GM12878 (cell line): ENCODE measurements around the gene IKZF5. TPM values are rescaled to one million over a fixed set of nuclear protein-coding genes. Genes with fewer than 3 reads are reported as not detected.

Source experiments
- ATAC-seq: fragments of 200-7000 bp; cut with Tn5 transposase; 3 replicates; pipeline ENCODE4 v1.9.1; 2020; ENCODE audit warnings: mild to moderate bottlenecking, moderate library complexity
- BruUV-seq: library from RNA; stranded (reverse); fragments of 400-500 nt; replicated peaks from 2 replicates; lab custom pipeline; 2021; lab: Mats Ljungman, UMichigan
- CTCF ChIA-PET: fragments of 300-600 bp; sonication (Branson Sonifier 250); formaldehyde crosslinking; extraction: SDS; loops from one replicate; lab custom pipeline; 2021; ENCODE audit warnings: inconsistent platforms; lab: Yijun Ruan, JAX
- POLR2A ChIA-PET: fragments of 350-600 bp; formaldehyde crosslinking; extraction: SDS; loops from one replicate; lab custom pipeline; 2021; ENCODE audit warnings: inconsistent platforms; lab: Charles Lee
- RAD21 ChIA-PET: fragments of 300-600 bp; sonication (Branson Sonifier 250); formaldehyde crosslinking; loops from one replicate; lab custom pipeline; 2023; ENCODE audit warnings: antibody characterized with exemption; ENCODE audit not compliant: unreplicated experiment; lab: Charles Lee
- SMC1A ChIA-PET: fragments of 300-600 bp; sonication (Branson Sonifier 250); formaldehyde crosslinking; loops from one replicate; lab custom pipeline; 2023; ENCODE audit not compliant: unreplicated experiment, uncharacterized antibody; lab: Charles Lee
- DNase-seq: peaks from one replicate; pipeline ENCODE4 v3.0.0-alpha.2; 2011; ENCODE audit warnings: low read depth, low spot score
- FAIRE-seq: peaks from 3 replicates; lab custom pipeline; 2011; peaks lifted over from hg19 to GRCh38; lab: Jason Lieb, UNC
- H2AFZ ChIP-seq: 2 replicates; pipeline ENCODE4 v1.6.0; 2011; ENCODE audit warnings: low read depth, low read length, control low read depth; ENCODE audit not compliant: control insufficient read depth
- H3K27ac ChIP-seq: 2 replicates; pipeline ENCODE4 v1.5.1; 2011; ENCODE audit warnings: control low read depth; ENCODE audit not compliant: control insufficient read depth, insufficient read depth
- H3K27me3 ChIP-seq, 2 experiments: replicated peaks in 1 of 2; 2 replicates each; pipeline versions ENCODE4 v1.6.0 to v1.6.1; 2011; ENCODE audit warnings: low read length in 1 of 2; ENCODE audit not compliant: control insufficient read depth in 2 of 2, insufficient read depth in 2 of 2
- H3K36me3 ChIP-seq, 2 experiments: 2 replicates each; pipeline ENCODE4 v1.5.1; 2011; ENCODE audit warnings: low read length in 1 of 2; ENCODE audit not compliant: control insufficient read depth in 2 of 2, insufficient read depth in 2 of 2
- H3K4me1 ChIP-seq: 2 replicates; pipeline ENCODE4 v1.6.1; 2011; ENCODE audit warnings: mild to moderate bottlenecking, low read length, moderate library complexity, mixed read lengths; ENCODE audit not compliant: control insufficient read depth, insufficient read depth
- H3K4me2 ChIP-seq: 2 replicates; pipeline ENCODE4 v1.6.0; 2011; ENCODE audit warnings: control low read depth; ENCODE audit not compliant: control insufficient read depth, insufficient read depth
- H3K4me3 ChIP-seq: fragments of 200-600 bp; sonication (generic); 2 replicates; pipeline ENCODE4 v1.5.1; 2016
- H3K79me2 ChIP-seq: 2 replicates; pipeline ENCODE4 v1.6.0; 2011; ENCODE audit warnings: low read length; ENCODE audit not compliant: control insufficient read depth, insufficient read depth
- H3K9ac ChIP-seq: 2 replicates; pipeline ENCODE4 v1.8.0; 2011; ENCODE audit warnings: low read length, control low read depth, mixed read lengths; ENCODE audit not compliant: control insufficient read depth, insufficient read depth
- H3K9me3 ChIP-seq: replicated peaks from 3 replicates; pipeline ENCODE4 v1.5.1; 2011; ENCODE audit warnings: mild to moderate bottlenecking, low read length; ENCODE audit not compliant: control insufficient read depth, insufficient read depth
- H4K20me1 ChIP-seq: 2 replicates; pipeline ENCODE4 v1.6.0; 2011; ENCODE audit not compliant: control insufficient read depth, insufficient read depth
- ATF7 ChIP-seq: fragments of 450-650 bp; IDR thresholded peaks from 2 replicates; pipeline ENCODE4 v1.6.1; 2016; ENCODE audit warnings: low read depth, mild to moderate bottlenecking
- BHLHE40 ChIP-seq, 2 experiments: fragments of 450-650 bp in 1 of 2; IDR thresholded peaks; 2 replicates each; pipeline ENCODE4 v1.6.1; 2011 to 2017; ENCODE audit warnings: low read depth in 2 of 2, borderline replicate concordance in 1 of 2, improper control_type of control experiment in 1 of 2, low read length in 1 of 2, mild to moderate bottlenecking in 1 of 2
- CBX5 ChIP-seq: sonication (generic); IDR thresholded peaks from 2 replicates; pipeline ENCODE4 v1.6.1; 2016; ENCODE audit warnings: low read depth, moderate library complexity, mild to moderate bottlenecking, inconsistent platforms
- EZH2 ChIP-seq: IDR thresholded peaks from 2 replicates; pipeline ENCODE4 v1.6.1; 2012; ENCODE audit warnings: low read depth, mild to moderate bottlenecking, control low read depth, inconsistent platforms, low read length, borderline replicate concordance; ENCODE audit not compliant: control insufficient read depth
- FOXM1 ChIP-seq: IDR thresholded peaks from 2 replicates; pipeline ENCODE4 v1.6.1; 2012; ENCODE audit warnings: low read depth, mild to moderate bottlenecking, inconsistent platforms, low read length, moderate library complexity
- TARDBP ChIP-seq: IDR thresholded peaks from 2 replicates; pipeline ENCODE4 v1.6.1; 2016; ENCODE audit warnings: borderline replicate concordance
- TCF12 ChIP-seq: IDR thresholded peaks from 2 replicates; pipeline ENCODE4 v1.6.1; 2011; ENCODE audit warnings: low read depth, mild to moderate bottlenecking, low read length
- YY1 ChIP-seq: IDR thresholded peaks from 2 replicates; pipeline ENCODE4 v1.6.1; 2011; ENCODE audit warnings: low read depth, mild to moderate bottlenecking, low read length
- ZNF592 ChIP-seq: fragments of 450-650 bp; IDR thresholded peaks from 2 replicates; pipeline ENCODE4 v1.6.1; 2017; ENCODE audit warnings: mild to moderate bottlenecking, moderate library complexity
- WGBS: methylation state at CpG from one replicate; pipeline ENCODE4 v1.1.6; 2016; ENCODE audit warnings: low lambda C conversion rate; ENCODE audit not compliant: insufficient replicate concordance, insufficient coverage; ENCODE audit errors: missing lambda C conversion rate; 5-methylcytosine and 5-hydroxymethylcytosine counted together
- in situ Hi-C: fragments of 300-500 bp; cut with MboI; formaldehyde crosslinking; loops from 9 replicates; pipeline ENCODE4 v1.14.3; 2018; ENCODE audit warnings: mixed read lengths
- intact Hi-C: fragments of 100-400 bp; cut with micrococcal nuclease; formaldehyde crosslinking; loops from one replicate; pipeline ENCODE4 v1.14.2; 2022; ENCODE audit not compliant: unreplicated experiment
- polyA plus RNA-seq, 11 experiments: library from polyadenylated mRNA; depleted of rRNA in 4 of 11; unstranded in 6 of 11; stranded (reverse) in 5 of 11; fragments of >200 nt; fragmentation: Nextera tagmentation in 4 of 11; fragmentation: Illumina TruSeq in 1 of 11; extraction: Ambion mirVana in 4 of 11; extraction: Trizol in 1 of 11; gene quantifications; 1 replicate in 1 of 11; 2 replicates in 10 of 11; pipeline versions ENCODE4 v1.2.1 to v1.2.3, GENCODE V29; 2011 to 2016; ENCODE audit warnings: inconsistent platforms in 2 of 11, missing spikeins in 2 of 11, low read depth in 1 of 11
- total RNA-seq, 4 experiments: library from RNA; depleted of rRNA in 3 of 4; stranded (reverse); fragments of >200 nt in 3 of 4; fragmentation: Illumina TruSeq in 1 of 4; extraction: Trizol in 1 of 4; gene quantifications; 2 replicates each; pipeline versions ENCODE4 v1.2.1 to v1.2.3, GENCODE V29; 2013 to 2021
- TF ChIP-seq, protein P1 (sequence below): fragments of 450-650 bp; IDR thresholded peaks from 2 replicates; pipeline ENCODE4 v1.6.1; 2017; ENCODE audit warnings: mild to moderate bottlenecking, moderate library complexity
- TF ChIP-seq, protein P2 (sequence below): fragments of 450-650 bp; IDR thresholded peaks from 2 replicates; pipeline ENCODE4 v1.6.1; 2017; ENCODE audit warnings: mild to moderate bottlenecking

IKZF5 gene
- total and polyA plus RNA-seq, 10 of the 15 experiments (the other 5 are each of a cell fraction or from before 2014, with no cell fraction given), result 5.3 to 23.2 (median 11.8) TPM

GRCh38 chr10:122953902-122954730 is 54.5 kb downstream of the IKZF5 start, which contains the start of gene C10orf88:
Gene C10orf88 (minus strand): TSS chr10:122954227. CDS start chr10:122954178, 49 bp downstream.
- ATAC-seq (peak; percentile 100), DNase-seq (peak; percentile 96), FAIRE-seq (peak; percentile 88)
- in situ Hi-C loops, result no loop called here
- H3K27ac ChIP-seq, result peak within 1 kb of the TSS; percentile 65
- H3K4me1 ChIP-seq, result peaks cover 5% of the 10 kb centered on the region
- peaks cover 4% of the 10 kb centered on the region; the same call in 2 of the 3 replicates for H3K9me3 ChIP-seq
- CTCF ChIA-PET, result interaction anchor here (0.6 to 1.2 kb wide), 3 partner anchors 26 to 526 kb away, joined by 3 to 5 read pairs (median 3); partner anchors contain the start of gene PSTK
- BruUV-seq, result no TSS peak
- RAD21 ChIA-PET, result interaction anchor here (1.1 to 1.7 kb wide), 3 partner anchors 18 to 26 kb away, joined by 3 to 7 read pairs (median 4); partner anchors contain the start of gene PSTK
- H3K79me2 ChIP-seq, result peaks cover 4% of the 10 kb centered on the region
- H3K27me3 ChIP-seq, result no peaks in the 10 kb centered on the region
- POLR2A ChIA-PET, result interaction anchor here (1.0 to 1.7 kb wide), 2 partner anchors 27 to 54 kb away, joined by 3 to 4 read pairs; partner anchors contain the start of genes ACADSB and IKZF5
- no peaks in the 10 kb centered on the region for H4K20me1 ChIP-seq
- SMC1A ChIA-PET, result interaction anchor here (1.5 kb wide), 2 partner anchors 20 to 27 kb away, joined by 3 to 7 read pairs; partner anchors contain the start of gene PSTK
- H3K4me2 ChIP-seq, result peak within 1 kb of the TSS; percentile 94
- peak within 1 kb of the TSS; percentile 98 for H2AFZ ChIP-seq
- peak within 1 kb of the TSS; percentile 80 for H3K4me3 ChIP-seq
- intact Hi-C loops, result loop anchor here (5.0 kb wide), 1 partner anchor 77 kb away; the partner anchor contains the start of gene FAM24B
- WGBS, result 20% methylated on average over 70 of the region's 77 CpGs
- H3K36me3 ChIP-seq, result no peaks in the 10 kb centered on the region
- H3K9ac ChIP-seq, result peak within 1 kb of the TSS; percentile 75
- peak; percentile 96; the same call in 1 of the 2 replicates for TF ChIP-seq CBX5
- TF ChIP-seq BHLHE40 (IDR thresholded peaks at IDR 0.05; ENCODE audit: borderline replicate concordance in 1 of 2, low read depth in 2 of 2, low read length in 1 of 2), result peak; percentile 57 to 68; a peak in 3 of 4 replicates
- TF ChIP-seq, protein P1, sequence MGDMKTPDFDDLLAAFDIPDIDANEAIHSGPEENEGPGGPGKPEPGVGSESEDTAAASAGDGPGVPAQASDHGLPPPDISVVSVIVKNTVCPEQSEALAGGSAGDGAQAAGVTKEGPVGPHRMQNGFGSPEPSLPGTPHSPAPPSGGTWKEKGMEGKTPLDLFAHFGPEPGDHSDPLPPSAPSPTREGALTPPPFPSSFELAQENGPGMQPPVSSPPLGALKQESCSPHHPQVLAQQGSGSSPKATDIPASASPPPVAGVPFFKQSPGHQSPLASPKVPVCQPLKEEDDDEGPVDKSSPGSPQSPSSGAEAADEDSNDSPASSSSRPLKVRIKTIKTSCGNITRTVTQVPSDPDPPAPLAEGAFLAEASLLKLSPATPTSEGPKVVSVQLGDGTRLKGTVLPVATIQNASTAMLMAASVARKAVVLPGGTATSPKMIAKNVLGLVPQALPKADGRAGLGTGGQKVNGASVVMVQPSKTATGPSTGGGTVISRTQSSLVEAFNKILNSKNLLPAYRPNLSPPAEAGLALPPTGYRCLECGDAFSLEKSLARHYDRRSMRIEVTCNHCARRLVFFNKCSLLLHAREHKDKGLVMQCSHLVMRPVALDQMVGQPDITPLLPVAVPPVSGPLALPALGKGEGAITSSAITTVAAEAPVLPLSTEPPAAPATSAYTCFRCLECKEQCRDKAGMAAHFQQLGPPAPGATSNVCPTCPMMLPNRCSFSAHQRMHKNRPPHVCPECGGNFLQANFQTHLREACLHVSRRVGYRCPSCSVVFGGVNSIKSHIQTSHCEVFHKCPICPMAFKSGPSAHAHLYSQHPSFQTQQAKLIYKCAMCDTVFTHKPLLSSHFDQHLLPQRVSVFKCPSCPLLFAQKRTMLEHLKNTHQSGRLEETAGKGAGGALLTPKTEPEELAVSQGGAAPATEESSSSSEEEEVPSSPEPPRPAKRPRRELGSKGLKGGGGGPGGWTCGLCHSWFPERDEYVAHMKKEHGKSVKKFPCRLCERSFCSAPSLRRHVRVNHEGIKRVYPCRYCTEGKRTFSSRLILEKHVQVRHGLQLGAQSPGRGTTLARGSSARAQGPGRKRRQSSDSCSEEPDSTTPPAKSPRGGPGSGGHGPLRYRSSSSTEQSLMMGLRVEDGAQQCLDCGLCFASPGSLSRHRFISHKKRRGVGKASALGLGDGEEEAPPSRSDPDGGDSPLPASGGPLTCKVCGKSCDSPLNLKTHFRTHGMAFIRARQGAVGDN, result peak; percentile 98
- TF ChIP-seq FOXM1, result no peak
- no peak for TF ChIP-seq ATF7
- peak; percentile 75; the same call in 1 of the 2 replicates for TF ChIP-seq TARDBP
- peak; percentile 89 for TF ChIP-seq YY1
- no peak for TF ChIP-seq EZH2
- peak; percentile 60 for TF ChIP-seq TCF12
- TF ChIP-seq, protein P2, sequence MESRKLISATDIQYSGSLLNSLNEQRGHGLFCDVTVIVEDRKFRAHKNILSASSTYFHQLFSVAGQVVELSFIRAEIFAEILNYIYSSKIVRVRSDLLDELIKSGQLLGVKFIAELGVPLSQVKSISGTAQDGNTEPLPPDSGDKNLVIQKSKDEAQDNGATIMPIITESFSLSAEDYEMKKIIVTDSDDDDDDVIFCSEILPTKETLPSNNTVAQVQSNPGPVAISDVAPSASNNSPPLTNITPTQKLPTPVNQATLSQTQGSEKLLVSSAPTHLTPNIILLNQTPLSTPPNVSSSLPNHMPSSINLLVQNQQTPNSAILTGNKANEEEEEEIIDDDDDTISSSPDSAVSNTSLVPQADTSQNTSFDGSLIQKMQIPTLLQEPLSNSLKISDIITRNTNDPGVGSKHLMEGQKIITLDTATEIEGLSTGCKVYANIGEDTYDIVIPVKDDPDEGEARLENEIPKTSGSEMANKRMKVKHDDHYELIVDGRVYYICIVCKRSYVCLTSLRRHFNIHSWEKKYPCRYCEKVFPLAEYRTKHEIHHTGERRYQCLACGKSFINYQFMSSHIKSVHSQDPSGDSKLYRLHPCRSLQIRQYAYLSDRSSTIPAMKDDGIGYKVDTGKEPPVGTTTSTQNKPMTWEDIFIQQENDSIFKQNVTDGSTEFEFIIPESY, result no peak
- no peak for TF ChIP-seq ZNF592
